Ovary (tissue), 9 donors: Measurements from ENCODE around the gene ANO6. TPM values are rescaled to one million over a fixed set of nuclear protein-coding genes. Genes with fewer than 3 reads are reported as not detected.

Source experiments
- DNase-seq, 5 donors: peaks; one replicate each; pipeline ENCODE4 v3.0.0-alpha.2; 2019 to 2020
- H3K27ac ChIP-seq, 2 donors: fragments of 200-600 bp; one replicate each; pipeline versions ENCODE4 v1.5.1 to v1.8.0; 2019 to 2022
- H3K27me3 ChIP-seq: fragments of 200-600 bp; one replicate; pipeline ENCODE4 v1.8.0; 2022
- H3K36me3 ChIP-seq: fragments of 200-600 bp; sonication (generic); one replicate; pipeline ENCODE4 v1.5.1; 2019
- H3K4me1 ChIP-seq: one replicate; pipeline ENCODE4 v1.8.1; 2013; ENCODE audit warnings: mild to moderate bottlenecking, moderate library complexity; ENCODE audit not compliant: insufficient read depth
- H3K4me3 ChIP-seq: fragments of 200-600 bp; sonication (generic); one replicate; pipeline ENCODE4 v1.5.1; 2017
- H3K9me3 ChIP-seq, 2 donors: fragments of 200-600 bp in 1 of 2; sonication (generic) in 1 of 2; one replicate each; pipeline versions ENCODE4 v1.5.1 to v1.8.1; 2013 to 2019; ENCODE audit warnings: mild to moderate bottlenecking in 1 of 2, moderate library complexity in 1 of 2
- CTCF ChIP-seq, 3 donors: fragments of 450-650 bp in 2 of 3; fragments of 200-600 bp in 1 of 3; IDR thresholded peaks; one replicate each; pipeline versions ENCODE4 v1.5.1 to v1.8.0; 2016 to 2022; ENCODE audit warnings: antibody characterized with exemption in 3 of 3, mild to moderate bottlenecking in 1 of 3
- EP300 ChIP-seq: sonication (generic); formaldehyde crosslinking; IDR thresholded peaks from one replicate; pipeline ENCODE4 v1.6.1; 2017; ENCODE audit warnings: antibody characterized with exemption
- POLR2A ChIP-seq: fragments of 450-650 bp; IDR thresholded peaks from one replicate; pipeline ENCODE4 v1.6.1; 2017; ENCODE audit warnings: antibody characterized with exemption, mild to moderate bottlenecking, moderate library complexity
- WGBS, 3 donors: extraction: QIAGEN DNeasy Blood & Tissue Kit in 1 of 3; methylation state at CpG; one replicate each; pipeline versions ENCODE4 v1.1.5 to v1.1.7; 2013 to 2017; 5-methylcytosine and 5-hydroxymethylcytosine counted together
- intact Hi-C, 4 donors: fragments of 100-400 bp; cut with DNase I; formaldehyde crosslinking; loops; one replicate each; pipeline versions ENCODE4 v1.11.0 to v1.15.1; 2022 to 2023
- polyA plus RNA-seq, 2 donors: library from polyadenylated mRNA; stranded (reverse); fragments of 200-250 nt in 1 of 2; fragments of 350-450 nt in 1 of 2; fragmentation: Illumina TruSeq in 1 of 2; extraction: RNeasy Lipid Tissue Mini Kit (QIAGEN cat#74804) in 1 of 2; gene quantifications; one replicate each; pipeline ENCODE4 v1.2.3, GENCODE V29; 2013 to 2014
- total RNA-seq, 7 donors: library from RNA; depleted of rRNA in 2 of 7; stranded (reverse); fragments of >200 nt in 2 of 7; fragmentation: NEBNext Ultra II Directional in 3 of 7; extraction: Animal tissue kit (Norgen Biotek cat#: 25700) in 3 of 7; gene quantifications; one replicate each; pipeline versions ENCODE4 v1.1.0 to v1.2.4, GENCODE V29; 2016 to 2023
- donor health status: DM: no; HTN: no; CAD: no; lungs with moderate emphysema.
- donor health status: DM: no; HTN: no; CAD: no.
- donor health status: Bipolar disorder and iron deficiency.
- donor health status: DM: yes; HTN: yes; CAD: no.
- donor health status: DM: no; HTN: no; CAD: no.
- donor health status: DM: yes; HTN: yes; CAD: no.

ANO6 gene
- total and polyA plus RNA-seq, 9 donors, result 38.8 to 88.5 (median 63.2) TPM

DNA sequence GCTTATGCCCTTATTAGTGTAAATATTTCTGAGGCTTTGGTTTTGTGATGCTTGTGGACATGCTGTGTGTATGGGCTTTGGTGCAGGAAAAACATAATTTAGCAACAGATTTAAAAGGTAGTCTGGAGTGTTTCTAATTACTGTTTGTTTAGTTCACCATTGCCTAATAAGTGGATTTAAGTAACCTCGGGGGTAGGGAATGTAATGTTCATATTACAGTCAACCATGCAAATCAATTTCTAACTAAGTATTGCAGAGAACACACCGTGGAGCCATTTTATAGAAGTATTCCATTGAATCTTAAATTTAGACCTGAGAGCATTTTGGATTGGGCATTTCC, 53.5 kb downstream of the ANO6 start:
- 71 to 74% (median 72%) methylated on average over 2 of the region's 2 CpGs for WGBS, 3 donors
- H3K27me3 ChIP-seq, result no peaks in the 10 kb centered on the region
- no peaks in the 10 kb centered on the region for H3K9me3 ChIP-seq
- H3K36me3 ChIP-seq, result no peaks in the 10 kb centered on the region
- no peak overlapping the region for H3K4me3 ChIP-seq
- intact Hi-C loops, result no loop called here
- TF ChIP-seq EP300 (no peak), CTCF (IDR thresholded peaks at IDR 0.05) (peak in 1 of 3 donors; percentile 0)
- no peak overlapping the region for H3K27ac ChIP-seq
- no peak for DNase-seq
- H3K4me1 ChIP-seq, result peaks cover 20% of the 10 kb centered on the region

GRCh38 chr12:45270951-45271350, 55.1 kb downstream of the ANO6 start:
- intact Hi-C loops, result loop anchor here in 1 of 4 donors (10.0 kb wide), 1 partner anchor 94 kb away; no protein-coding TSS in a partner anchor
- Histone ChIP-seq H3K4me1 (peaks cover 19% of the 10 kb centered on the region), H3K36me3 (no peaks in the 10 kb centered on the region), H3K9me3 (no peaks in the 10 kb centered on the region), H3K27ac (no peak overlapping the region), H3K4me3 (no peak overlapping the region), H3K27me3 (no peaks in the 10 kb centered on the region)
- WGBS, 3 donors, result 51 to 77% (median 65%) methylated on average over 3 of the region's 3 CpGs
- TF ChIP-seq EP300 (no peak), POLR2A (no peak), CTCF (IDR thresholded peaks at IDR 0.05) (no peak)
- DNase-seq, result no peak

- no peak overlapping the region for H3K4me3 ChIP-seq
- peak in 1 of 5 donors; percentile 32 for DNase-seq
Measured at GRCh38 chr12:45273717-45274271, 57.9 kb downstream of the ANO6 start.

GRCh38 chr12:45276154-45276755, 60.4 kb downstream of the ANO6 start:
- Histone ChIP-seq H3K36me3 (no peaks in the 10 kb centered on the region), H3K9me3 (no peaks in the 10 kb centered on the region), H3K4me1 (peaks cover 14% of the 10 kb centered on the region), H3K4me3 (no peak overlapping the region), H3K27ac (no peak overlapping the region), H3K27me3 (no peaks in the 10 kb centered on the region)
- DNase-seq, result no peak
- intact Hi-C loops, result loop anchor here in 1 of 4 donors (10.0 kb wide), 1 partner anchor 89 kb away; no protein-coding TSS in a partner anchor
- TF ChIP-seq EP300, result no peak
- no peak for TF ChIP-seq POLR2A
- 68 to 71% (median 71%) methylated on average over 5 of the region's 5 CpGs for WGBS, 3 donors

More at GRCh38 chr12:45273717-45274271, 57.9 kb downstream of the ANO6 start:
- intact Hi-C loops, result loop anchor here in 1 of 4 donors (10.0 kb wide), 1 partner anchor 91 kb away; no protein-coding TSS in a partner anchor
- 5 to 9% (median 7%) methylated on average over 1 of the region's 1 CpG for WGBS, 3 donors
- Histone ChIP-seq H3K27me3 (no peaks in the 10 kb centered on the region), H3K36me3 (no peaks in the 10 kb centered on the region), H3K4me1 (peaks cover 14% of the 10 kb centered on the region), H3K27ac (no peak overlapping the region), H3K9me3 (no peaks in the 10 kb centered on the region)
- no peak for TF ChIP-seq EP300
- TF ChIP-seq POLR2A, result no peak
- no peak for TF ChIP-seq CTCF (IDR thresholded peaks at IDR 0.05)

GRCh38 chr12:45278447-45278846, 62.6 kb downstream of the ANO6 start:
- TF ChIP-seq EP300 (no peak), CTCF (IDR thresholded peaks at IDR 0.05) (no peak), POLR2A (no peak)
- no peak overlapping the region for H3K4me3 ChIP-seq
- no peaks in the 10 kb centered on the region for H3K27me3 ChIP-seq
- H3K36me3 ChIP-seq, result no peaks in the 10 kb centered on the region
- H3K27ac ChIP-seq, result no peak overlapping the region
- intact Hi-C loops, result loop anchor here in 1 of 4 donors (10.0 kb wide), 1 partner anchor 86 kb away; no protein-coding TSS in a partner anchor
- no peak for DNase-seq
- peaks cover 13% of the 10 kb centered on the region for H3K4me1 ChIP-seq
- 0 to 68% (median 31%) methylated on average over 1 of the region's 1 CpG for WGBS, 3 donors
- no peaks in the 10 kb centered on the region for H3K9me3 ChIP-seq
